Measurements from ENCODE around the gene THAP4. TPM values are rescaled to one million over a fixed set of nuclear protein-coding genes. Genes with fewer than 3 reads are reported as not detected.

The THAP4 gene
- total RNA-seq, 2 experiments from 2014 or later: 45.1 to 48.9 TPM

- no peak for ATAC-seq
- no peak overlapping the region for H3K4me3 Mint-ChIP-seq
- H3K36me3 Mint-ChIP-seq (ENCODE audit: low read depth): no peaks in the 10 kb centered on the region
- ChIA-PET CTCF (no interaction called here), POLR2A (no interaction called here)
- TF ChIP-seq CTCF (IDR thresholded peaks at IDR 0.05): no peak
- peaks cover 11% of the 10 kb centered on the region for H3K27me3 Mint-ChIP-seq
- H3K4me1 Mint-ChIP-seq (ENCODE audit: low read depth): peaks cover 2% of the 10 kb centered on the region
- intact Hi-C loops (cut with micrococcal nuclease): no loop called here
- no peaks in the 10 kb centered on the region for H3K9me3 Mint-ChIP-seq
- no peak for DNase-seq
- H3K27ac Mint-ChIP-seq: no peak overlapping the region
These were observed 73.4 kb downstream of the THAP4 start for GRCh38 chr2:241563571-241563980.

- no peak for DNase-seq
- CTCF ChIA-PET: no interaction called here
- TF ChIP-seq CTCF (IDR thresholded peaks at IDR 0.05): no peak
- intact Hi-C loops (cut with micrococcal nuclease): no loop called here
- Mint-ChIP-seq H3K4me3 (no peak overlapping the region), H3K4me1 (ENCODE audit: low read depth) (peaks cover 6% of the 10 kb centered on the region), H3K27me3 (peaks cover 15% of the 10 kb centered on the region), H3K27ac (no peak overlapping the region), H3K36me3 (ENCODE audit: low read depth) (peaks cover 2% of the 10 kb centered on the region), H3K9me3 (peaks cover 3% of the 10 kb centered on the region)
- no peak for ATAC-seq
- POLR2A ChIA-PET: no interaction called here
These were observed 73.9 kb downstream of the THAP4 start for GRCh38 chr2:241563031-241563507.

- Mint-ChIP-seq H3K36me3 (ENCODE audit: low read depth) (peaks cover 4% of the 10 kb centered on the region), H3K4me3 (no peak overlapping the region), H3K9me3 (peaks cover 8% of the 10 kb centered on the region), H3K4me1 (ENCODE audit: low read depth) (peaks cover 6% of the 10 kb centered on the region), H3K27ac (no peak overlapping the region), H3K27me3 (peaks cover 22% of the 10 kb centered on the region)
- no peak for DNase-seq
- ChIA-PET CTCF (no interaction called here), POLR2A (no interaction called here)
- no peak for ATAC-seq
- TF ChIP-seq CTCF (IDR thresholded peaks at IDR 0.05): no peak
- intact Hi-C loops (cut with micrococcal nuclease): no loop called here
These were observed 74.6 kb downstream of the THAP4 start for GRCh38 chr2:241562269-241562891.

GRCh38 chr2:241561832-241562231 lies 75.1 kb downstream of the THAP4 start:
- Mint-ChIP-seq H3K4me3 (no peak overlapping the region), H3K4me1 (ENCODE audit: low read depth) (peaks cover 6% of the 10 kb centered on the region), H3K27ac (no peak overlapping the region), H3K36me3 (ENCODE audit: low read depth) (peaks cover 4% of the 10 kb centered on the region), H3K9me3 (peaks cover 11% of the 10 kb centered on the region), H3K27me3 (peaks cover 25% of the 10 kb centered on the region)
- ChIA-PET CTCF (no interaction called here), POLR2A (no interaction called here)
- DNase-seq (no peak), ATAC-seq (no peak)
- TF ChIP-seq CTCF (IDR thresholded peaks at IDR 0.05): no peak
- intact Hi-C loops (cut with micrococcal nuclease): no loop called here

GRCh38 chr2:241560883-241561474 lies 76.0 kb downstream of the THAP4 start:
- Mint-ChIP-seq H3K36me3 (ENCODE audit: low read depth) (peaks cover 4% of the 10 kb centered on the region), H3K27me3 (peaks cover 30% of the 10 kb centered on the region), H3K4me3 (no peak overlapping the region), H3K4me1 (ENCODE audit: low read depth) (peaks cover 6% of the 10 kb centered on the region), H3K9me3 (peaks cover 15% of the 10 kb centered on the region), H3K27ac (no peak overlapping the region)
- CTCF ChIA-PET: no interaction called here
- intact Hi-C loops (cut with micrococcal nuclease): no loop called here
- TF ChIP-seq CTCF (IDR thresholded peaks at IDR 0.05): no peak
- DNase-seq (no peak), ATAC-seq (no peak)
- POLR2A ChIA-PET: no interaction called here
